SK-N-SH (cell line): ENCODE measurements around the gene EVI2A. TPM values are rescaled to one million over a fixed set of nuclear protein-coding genes. Genes with fewer than 3 reads are reported as not detected.

Source experiments
- CTCF ChIA-PET: fragments of 300-600, 350-600 bp; formaldehyde crosslinking; extraction: SDS; loops from one replicate; lab custom pipeline; 2021; lab: Yijun Ruan, JAX
- POLR2A ChIA-PET: fragments of 350-600 bp; sonication (Branson Sonifier 250); formaldehyde crosslinking; extraction: SDS; loops from one replicate; lab custom pipeline; 2020; ENCODE audit warnings: antibody characterized with exemption, inconsistent platforms; lab: Yijun Ruan, JAX
- DNase-seq: peaks from one replicate; pipeline ENCODE4 v3.0.0; 2012
- H2AFZ ChIP-seq: fragments of 200-600 bp; sonication (generic); 2 replicates; pipeline ENCODE4 v1.8.1; 2016; ENCODE audit warnings: antibody characterized with exemption, mild to moderate bottlenecking, low read depth
- H3F3A ChIP-seq: fragments of 200-600 bp; sonication (generic); replicated peaks from 2 replicates; pipeline ENCODE3; 2016; ENCODE audit warnings: antibody characterized with exemption, mild to moderate bottlenecking; ENCODE audit not compliant: insufficient read depth
- H3K27ac ChIP-seq, 2 experiments: fragments of 200-500 bp in 1 of 2; fragments of 200-600 bp in 1 of 2; sonication (Bioruptor generic) in 1 of 2; sonication (generic), shearing (Covaris generic) in 1 of 2; 2 replicates each; pipeline versions ENCODE4 v1.5.1 to v1.6.1; 2014 to 2016; ENCODE audit warnings: low read depth in 2 of 2, inconsistent platforms in 1 of 2, low read length in 1 of 2, mild to moderate bottlenecking in 1 of 2, mixed read lengths in 1 of 2
- H3K27me3 ChIP-seq: fragments of 200-600 bp; sonication (generic), shearing (Covaris generic); 2 replicates; pipeline ENCODE4 v1.6.1; 2016; ENCODE audit warnings: mixed run types; ENCODE audit not compliant: insufficient read depth
- H3K36me3 ChIP-seq, 2 experiments: fragments of 200-500 bp in 1 of 2; fragments of 200-600 bp in 1 of 2; sonication (Bioruptor generic) in 1 of 2; sonication (generic) in 1 of 2; replicated peaks in 1 of 2; 2 replicates each; pipeline versions ENCODE3 to v1.5.1; 2014 to 2016; ENCODE audit warnings: low read length in 1 of 2, mild to moderate bottlenecking in 1 of 2; ENCODE audit not compliant: insufficient read depth in 2 of 2, control insufficient read depth in 1 of 2
- H3K4me1 ChIP-seq, 2 experiments: fragments of 200-500 bp in 1 of 2; fragments of 200-600 bp in 1 of 2; sonication (Bioruptor generic) in 1 of 2; sonication (generic), shearing (Covaris generic) in 1 of 2; 2 replicates each; pipeline versions ENCODE4 v1.5.1 to v1.6.1; 2014 to 2016; ENCODE audit warnings: low read depth in 1 of 2, low read length in 1 of 2, mixed run types in 1 of 2; ENCODE audit not compliant: insufficient read depth in 2 of 2, control insufficient read depth in 1 of 2
- H3K4me2 ChIP-seq: fragments of 200-600 bp; sonication (generic), shearing (Covaris generic); 2 replicates; pipeline ENCODE4 v1.6.1; 2017; ENCODE audit warnings: mixed run types
- H3K4me3 ChIP-seq, 2 experiments: fragments of 200-500 bp in 1 of 2; fragments of 200-600 bp in 1 of 2; sonication (Bioruptor generic) in 1 of 2; sonication (generic), shearing (Covaris generic) in 1 of 2; 2 replicates each; pipeline versions ENCODE4 v1.5.1 to v1.8.1; 2014 to 2016; ENCODE audit warnings: low read depth in 2 of 2, inconsistent platforms in 1 of 2, low read length in 1 of 2, mild to moderate bottlenecking in 1 of 2, mixed read lengths in 1 of 2, moderate library complexity in 1 of 2
- H3K79me2 ChIP-seq: fragments of 200-600 bp; sonication (generic); 2 replicates; pipeline ENCODE4 v1.8.1; 2017; ENCODE audit warnings: mild to moderate bottlenecking; ENCODE audit not compliant: insufficient read depth
- H3K9ac ChIP-seq: fragments of 200-600 bp; sonication (generic); 2 replicates; pipeline ENCODE4 v1.6.1; 2017; ENCODE audit warnings: mixed run types
- H3K9me2 ChIP-seq: fragments of 200-600 bp; sonication (generic); 2 replicates; pipeline ENCODE4 v1.6.1; 2017; ENCODE audit warnings: mixed run types
- H3K9me3 ChIP-seq: fragments of 200-600 bp; sonication (generic); 2 replicates; pipeline ENCODE4 v1.6.1; 2017; ENCODE audit warnings: mixed run types, mild to moderate bottlenecking, moderate library complexity
- H4K20me1 ChIP-seq: fragments of 200-600 bp; sonication (generic); 2 replicates; pipeline ENCODE4 v1.6.1; 2017; ENCODE audit warnings: mild to moderate bottlenecking, mixed run types; ENCODE audit not compliant: insufficient read depth
- EZH2phosphoT487 ChIP-seq: fragments of 200-600 bp; sonication (generic); IDR thresholded peaks from 2 replicates; pipeline ENCODE4 v1.6.1; 2017; ENCODE audit warnings: low read depth, mixed run types, mild to moderate bottlenecking, antibody characterized with exemption, moderate library complexity, borderline replicate concordance
- MAX ChIP-seq: IDR thresholded peaks from 2 replicates; pipeline ENCODE4 v1.4.0; 2012; ENCODE audit warnings: low read depth
- NFIC ChIP-seq: IDR thresholded peaks from 2 replicates; pipeline ENCODE4 v1.4.0; 2012; ENCODE audit warnings: borderline replicate concordance
- POLR2AphosphoS5 ChIP-seq: IDR thresholded peaks from 2 replicates; pipeline ENCODE4 v1.6.1; 2012; ENCODE audit warnings: low read depth, low read length
- RAD21 ChIP-seq: IDR thresholded peaks from 2 replicates; pipeline ENCODE4 v1.6.1; 2012; ENCODE audit warnings: mild to moderate bottlenecking, low read length
- RCOR1 ChIP-seq: fragments of 150-350 bp; IDR thresholded peaks from 2 replicates; pipeline ENCODE4 v1.6.1; 2017; ENCODE audit warnings: antibody characterized with exemption, low read length
- REST ChIP-seq: IDR thresholded peaks from 2 replicates; pipeline ENCODE4 v1.6.1; 2012; ENCODE audit warnings: mild to moderate bottlenecking, low read depth, low read length, moderate library complexity
- RFX5 ChIP-seq: IDR thresholded peaks from 2 replicates; pipeline ENCODE4 v1.6.1; 2012; ENCODE audit warnings: mild to moderate bottlenecking, improper control_type of control experiment, low read length
- RXRA ChIP-seq: IDR thresholded peaks from 2 replicates; pipeline ENCODE4 v1.4.0; 2012; ENCODE audit warnings: low read depth, mild to moderate bottlenecking, borderline replicate concordance
- SIN3A ChIP-seq: IDR thresholded peaks from 2 replicates; pipeline ENCODE4 v1.6.1; 2012; ENCODE audit warnings: low read depth, mild to moderate bottlenecking, low read length, moderate library complexity, borderline replicate concordance
- SMC3 ChIP-seq: IDR thresholded peaks from 2 replicates; pipeline ENCODE4 v1.6.1; 2012; ENCODE audit warnings: low read depth, low read length, improper control_type of control experiment
- TAF1 ChIP-seq: IDR thresholded peaks from 2 replicates; pipeline ENCODE4 v1.6.1; 2012; ENCODE audit warnings: low read depth, mild to moderate bottlenecking, low read length, moderate library complexity, borderline replicate concordance
- TEAD4 ChIP-seq: IDR thresholded peaks from 2 replicates; pipeline ENCODE4 v1.4.0; 2012; ENCODE audit warnings: mild to moderate bottlenecking, borderline replicate concordance; ENCODE audit not compliant: insufficient read depth
- USF2 ChIP-seq: fragments of 150-350 bp; IDR thresholded peaks from 2 replicates; pipeline ENCODE4 v1.6.1; 2017; ENCODE audit warnings: antibody characterized with exemption, low read length, low read depth, borderline replicate concordance
- WGBS: methylation state at CpG from one replicate; pipeline ENCODE4 v1.1.6; 2017; ENCODE audit warnings: low lambda C conversion rate; 5-methylcytosine and 5-hydroxymethylcytosine counted together
- polyA plus RNA-seq, 3 experiments: library from polyadenylated mRNA; depleted of rRNA; stranded (reverse); fragments of >200 nt; gene quantifications; 2 replicates each; pipeline ENCODE4 v1.2.3, GENCODE V29; 2012

The EVI2A gene
- polyA plus RNA-seq, 1 of the 3 experiments (the other 2 are of a cell fraction) = 1.3 TPM

GRCh38 chr17:31273516-31273915 is 47.9 kb downstream of the EVI2A start:
- 53% methylated on average over 1 of the region's 1 CpG for WGBS
- Histone ChIP-seq H3K9ac (no peak overlapping the region), H3K4me1 (peaks cover 5 to 23% of the 10 kb centered on the region in 2 experiments), H3K27me3 (no peaks in the 10 kb centered on the region), H3K27ac (no peak overlapping the region; a peak in 1 of 4 replicates), H4K20me1 (no peaks in the 10 kb centered on the region), H3K9me3 (no peaks in the 10 kb centered on the region), H3F3A (peaks cover 15% of the 10 kb centered on the region), H2AFZ (no peak overlapping the region), H3K79me2 (peaks cover 7% of the 10 kb centered on the region; the same call in 1 of the 2 replicates), H3K36me3 (peaks cover 29 to 65% of the 10 kb centered on the region in 2 experiments), H3K4me3 (no peak overlapping the region), H3K4me2 (no peak overlapping the region), H3K9me2 (no peaks in the 10 kb centered on the region)
- POLR2A ChIA-PET = no interaction called here
- TF ChIP-seq SMC3 = no peak
- no peak for TF ChIP-seq SIN3A
- TF ChIP-seq RFX5 = no peak
- no peak for TF ChIP-seq RCOR1
- TF ChIP-seq REST = no peak
- DNase-seq = no peak
- CTCF ChIA-PET = no interaction called here

- ChIA-PET CTCF (no interaction called here), POLR2A (no interaction called here)
- no peak overlapping the region for H2AFZ ChIP-seq
- TF ChIP-seq POLR2AphosphoS5 (no peak), MAX (no peak), RAD21 (no peak), TEAD4 (no peak), TAF1 (no peak), EZH2phosphoT487 (no peak), USF2 (no peak), RXRA (no peak), NFIC (no peak)
- DNase-seq = no peak
- no peaks in the 10 kb centered on the region for H4K20me1 ChIP-seq
- H3K27me3 ChIP-seq = no peaks in the 10 kb centered on the region
- peaks cover 7% of the 10 kb centered on the region; the same call in 1 of the 2 replicates for H3K79me2 ChIP-seq
- no peak overlapping the region for H3K9ac ChIP-seq
- H3K36me3 ChIP-seq = peaks cover 29 to 64% of the 10 kb centered on the region in 2 experiments
- H3K27ac ChIP-seq = no peak overlapping the region
- no peak overlapping the region for H3K4me2 ChIP-seq
- no peaks in the 10 kb centered on the region for H3K9me2 ChIP-seq
- H3K4me1 ChIP-seq = peaks cover 5 to 30% of the 10 kb centered on the region in 2 experiments
- H3K4me3 ChIP-seq = no peak overlapping the region
- peaks cover 22% of the 10 kb centered on the region for H3F3A ChIP-seq
- H3K9me3 ChIP-seq = no peaks in the 10 kb centered on the region
Observed at GRCh38 chr17:31272803-31273202, 48.6 kb downstream of the EVI2A start.
